ENCODE results near the gene CFL1. TPM values are rescaled to one million over a fixed set of nuclear protein-coding genes. Genes with fewer than 3 reads are reported as not detected.

Gene CFL1
- total and polyA plus RNA-seq, 5 donors from 2014 or later = 737 to 3,209 (median 2,553) TPM

GRCh38 chr11:65822776-65823528, 35.0 kb downstream of the CFL1 start:
- H3K36me3 ChIP-seq (ENCODE audit: control insufficient read depth, insufficient read depth, low read length) = no peaks in the 10 kb centered on the region
- DNase-seq = no peak
- ATAC-seq (ENCODE audit: low read depth in 2 of 2) = no peak
- H3K4me3 ChIP-seq (ENCODE audit: low read depth, low read length) = no peak overlapping the region
- H3K27me3 Mint-ChIP-seq = peaks cover 17% of the 10 kb centered on the region
- no peaks in the 10 kb centered on the region for H3K27me3 ChIP-seq (ENCODE audit: control insufficient read depth, insufficient read depth, low read length)
- H3K27ac ChIP-seq (ENCODE audit: insufficient read depth, low read length, poor library complexity, severe bottlenecking) = no peak overlapping the region
- H3K9me3 Mint-ChIP-seq = no peaks in the 10 kb centered on the region
- no peaks in the 10 kb centered on the region for H3K36me3 Mint-ChIP-seq
- no peak overlapping the region for H3K4me3 Mint-ChIP-seq
- H3K27ac Mint-ChIP-seq = no peak overlapping the region
- peaks cover 0 to 3% (median 0%) of the 10 kb centered on the region in 4 donors for H3K4me1 Mint-ChIP-seq
- no peaks in the 10 kb centered on the region for H3K4me1 ChIP-seq (ENCODE audit: control insufficient read depth, insufficient read depth, low read length, poor library complexity, severe bottlenecking)
- no peaks in the 10 kb centered on the region for H3K9me3 ChIP-seq (ENCODE audit: control insufficient read depth in 2 of 2, low read length in 2 of 2)

DNA sequence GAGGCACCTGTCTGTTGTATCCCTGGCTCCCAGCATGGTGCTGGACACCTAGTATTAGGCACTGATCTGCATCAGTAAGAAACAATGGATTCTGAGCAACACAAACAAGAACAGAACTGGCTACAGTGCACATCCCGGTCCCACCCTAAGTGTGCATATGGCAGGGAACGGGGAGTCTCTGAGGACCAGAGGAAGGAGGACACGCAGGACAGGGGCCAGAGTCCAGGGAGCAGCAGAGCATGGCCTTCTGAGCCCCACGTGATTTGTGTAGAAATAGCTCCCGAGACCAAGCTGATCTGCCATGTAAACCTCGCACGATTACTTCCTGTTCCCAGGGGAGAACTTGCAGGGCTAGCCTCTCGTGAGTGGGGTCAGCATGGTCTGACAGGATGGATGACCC, 36.9 kb downstream of the CFL1 start:
- Histone ChIP-seq H3K4me3 (ENCODE audit: low read depth, low read length) (no peak overlapping the region), H3K27me3 (ENCODE audit: control insufficient read depth, insufficient read depth, low read length) (no peaks in the 10 kb centered on the region), H3K27ac (ENCODE audit: insufficient read depth, low read length, poor library complexity, severe bottlenecking) (no peak overlapping the region), H3K4me1 (ENCODE audit: control insufficient read depth, insufficient read depth, low read length, poor library complexity, severe bottlenecking) (peaks cover 11% of the 10 kb centered on the region), H3K9me3 (ENCODE audit: control insufficient read depth in 2 of 2, low read length in 2 of 2) (no peaks in the 10 kb centered on the region), H3K36me3 (ENCODE audit: control insufficient read depth, insufficient read depth, low read length) (no peaks in the 10 kb centered on the region)
- Mint-ChIP-seq H3K9me3 (no peaks in the 10 kb centered on the region), H3K36me3 (no peaks in the 10 kb centered on the region), H3K27me3 (peaks cover 10% of the 10 kb centered on the region), H3K4me3 (no peak overlapping the region), H3K4me1 (peaks cover 0 to 18% (median 4%) of the 10 kb centered on the region in 4 donors), H3K27ac (no peak overlapping the region)
- DNase-seq (no peak), ATAC-seq (ENCODE audit: low read depth in 2 of 2) (no peak)

- H3K9me3 Mint-ChIP-seq = no peaks in the 10 kb centered on the region
- H3K27ac ChIP-seq (ENCODE audit: insufficient read depth, low read length, poor library complexity, severe bottlenecking) = peak overlapping the region; percentile 67
- peaks cover 15% of the 10 kb centered on the region for H3K27me3 Mint-ChIP-seq
- DNase-seq (peak; percentile 86 to 89 (median 87)), ATAC-seq (ENCODE audit: low read depth in 2 of 2) (peak; percentile 91 to 93)
- H3K4me1 ChIP-seq (ENCODE audit: control insufficient read depth, insufficient read depth, low read length, poor library complexity, severe bottlenecking) = peaks cover 11% of the 10 kb centered on the region
- no peaks in the 10 kb centered on the region for H3K36me3 Mint-ChIP-seq
- no peaks in the 10 kb centered on the region for H3K9me3 ChIP-seq (ENCODE audit: control insufficient read depth in 2 of 2, low read length in 2 of 2)
- no peaks in the 10 kb centered on the region for H3K36me3 ChIP-seq (ENCODE audit: control insufficient read depth, insufficient read depth, low read length)
- peaks cover 0 to 22% (median 4%) of the 10 kb centered on the region in 4 donors for H3K4me1 Mint-ChIP-seq
- H3K27ac Mint-ChIP-seq = peak overlapping the region in 2 of 3 donors; percentile 52 to 73
- peak overlapping the region; percentile 80 to 94 (median 82) for H3K4me3 Mint-ChIP-seq
- H3K4me3 ChIP-seq (ENCODE audit: low read depth, low read length) = peak overlapping the region; percentile 79
- H3K27me3 ChIP-seq (ENCODE audit: control insufficient read depth, insufficient read depth, low read length) = no peaks in the 10 kb centered on the region
Observed at GRCh38 chr11:65817835-65818680, 39.9 kb downstream of the CFL1 start.

- Histone ChIP-seq H3K27ac (ENCODE audit: insufficient read depth, low read length, poor library complexity, severe bottlenecking) (peak overlapping the region; percentile 67), H3K36me3 (ENCODE audit: control insufficient read depth, insufficient read depth, low read length) (no peaks in the 10 kb centered on the region), H3K4me1 (ENCODE audit: control insufficient read depth, insufficient read depth, low read length, poor library complexity, severe bottlenecking) (peaks cover 11% of the 10 kb centered on the region), H3K4me3 (ENCODE audit: low read depth, low read length) (peak overlapping the region; percentile 79), H3K27me3 (ENCODE audit: control insufficient read depth, insufficient read depth, low read length) (no peaks in the 10 kb centered on the region), H3K9me3 (ENCODE audit: control insufficient read depth in 2 of 2, low read length in 2 of 2) (no peaks in the 10 kb centered on the region)
- ATAC-seq (ENCODE audit: low read depth in 2 of 2) (no peak), DNase-seq (no peak)
- Mint-ChIP-seq H3K9me3 (no peaks in the 10 kb centered on the region), H3K4me3 (peak overlapping the region; percentile 80 to 94 (median 82)), H3K27me3 (peaks cover 14% of the 10 kb centered on the region), H3K27ac (peak overlapping the region; percentile 52 to 73 (median 52)), H3K4me1 (peaks cover 0 to 22% (median 4%) of the 10 kb centered on the region in 4 donors), H3K36me3 (no peaks in the 10 kb centered on the region)
Observed at GRCh38 chr11:65817312-65817834, 40.6 kb downstream of the CFL1 start.

DNA sequence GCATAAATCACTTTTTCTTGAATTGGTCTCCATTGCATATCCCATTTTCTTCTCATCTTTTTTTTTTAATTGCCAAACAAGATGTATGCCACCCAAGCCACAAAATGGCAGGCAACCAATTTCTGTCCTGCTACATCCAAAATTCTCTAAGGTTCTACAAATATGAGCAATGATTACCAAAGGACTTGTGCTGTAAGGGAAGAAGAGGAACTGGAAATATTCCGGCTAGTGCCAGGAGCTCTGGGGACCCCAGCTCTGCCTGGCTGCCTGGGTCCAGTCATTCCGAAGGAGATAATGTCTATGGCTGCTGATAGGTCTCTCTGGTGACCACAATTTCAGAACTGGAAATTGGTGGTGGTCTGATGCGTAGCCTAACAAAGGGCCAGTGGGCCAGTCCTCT, 41.3 kb downstream of the CFL1 start:
- ATAC-seq (ENCODE audit: low read depth in 2 of 2) (no peak), DNase-seq (no peak)
- Histone ChIP-seq H3K4me1 (ENCODE audit: control insufficient read depth, insufficient read depth, low read length, poor library complexity, severe bottlenecking) (peaks cover 11% of the 10 kb centered on the region), H3K9me3 (ENCODE audit: control insufficient read depth in 2 of 2, low read length in 2 of 2) (no peaks in the 10 kb centered on the region), H3K27me3 (ENCODE audit: control insufficient read depth, insufficient read depth, low read length) (no peaks in the 10 kb centered on the region), H3K36me3 (ENCODE audit: control insufficient read depth, insufficient read depth, low read length) (no peaks in the 10 kb centered on the region), H3K4me3 (ENCODE audit: low read depth, low read length) (no peak overlapping the region), H3K27ac (ENCODE audit: insufficient read depth, low read length, poor library complexity, severe bottlenecking) (no peak overlapping the region)
- no peak overlapping the region for H3K27ac Mint-ChIP-seq
- peak overlapping the region in 2 of 4 donors; percentile 80 to 81 for H3K4me3 Mint-ChIP-seq
- no peaks in the 10 kb centered on the region for H3K36me3 Mint-ChIP-seq
- H3K9me3 Mint-ChIP-seq = no peaks in the 10 kb centered on the region
- peaks cover 14% of the 10 kb centered on the region for H3K27me3 Mint-ChIP-seq
- H3K4me1 Mint-ChIP-seq = peaks cover 0 to 22% (median 4%) of the 10 kb centered on the region in 4 donors

DNA sequence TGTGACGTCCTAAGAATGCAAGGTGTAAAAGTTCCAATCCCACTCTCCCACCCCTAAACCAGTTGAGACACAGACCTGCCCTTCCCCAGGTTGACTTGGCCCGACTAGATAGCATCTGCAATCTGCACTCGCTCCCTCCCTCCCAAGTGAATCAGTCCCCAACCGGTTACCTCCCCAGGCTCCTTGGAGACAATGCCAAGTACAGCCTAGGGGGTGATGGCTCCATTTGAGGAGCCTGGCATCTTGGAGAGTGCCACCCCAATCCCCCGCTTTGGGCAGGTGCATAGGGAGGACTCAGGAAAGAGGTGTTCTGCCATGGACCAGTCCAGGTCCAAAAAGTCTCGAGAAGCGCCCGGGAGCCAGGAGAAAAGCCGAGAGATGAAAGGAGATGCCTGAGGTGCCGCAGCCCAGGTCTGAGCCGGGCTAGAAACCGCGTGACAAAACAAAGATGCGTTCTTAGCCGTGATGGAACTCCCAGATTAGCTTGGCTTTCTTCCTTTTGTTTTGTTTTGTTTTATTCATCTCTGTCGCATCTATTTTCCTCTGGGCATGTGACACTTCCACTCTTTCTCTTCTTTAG, 42.9 kb downstream of the CFL1 start:
- no peak overlapping the region for H3K27ac ChIP-seq (ENCODE audit: insufficient read depth, low read length, poor library complexity, severe bottlenecking)
- Mint-ChIP-seq H3K27me3 (peaks cover 13% of the 10 kb centered on the region), H3K36me3 (no peaks in the 10 kb centered on the region), H3K4me3 (no peak overlapping the region), H3K27ac (no peak overlapping the region), H3K9me3 (no peaks in the 10 kb centered on the region), H3K4me1 (peaks cover 0 to 27% (median 4%) of the 10 kb centered on the region in 4 donors)
- ATAC-seq (ENCODE audit: low read depth in 2 of 2) (no peak), DNase-seq (no peak)
- no peaks in the 10 kb centered on the region for H3K36me3 ChIP-seq (ENCODE audit: control insufficient read depth, insufficient read depth, low read length)
- no peak overlapping the region for H3K4me3 ChIP-seq (ENCODE audit: low read depth, low read length)
- H3K9me3 ChIP-seq (ENCODE audit: control insufficient read depth in 2 of 2, low read length in 2 of 2) = no peaks in the 10 kb centered on the region
- no peaks in the 10 kb centered on the region for H3K27me3 ChIP-seq (ENCODE audit: control insufficient read depth, insufficient read depth, low read length)
- H3K4me1 ChIP-seq (ENCODE audit: control insufficient read depth, insufficient read depth, low read length, poor library complexity, severe bottlenecking) = peaks cover 11% of the 10 kb centered on the region

DNA sequence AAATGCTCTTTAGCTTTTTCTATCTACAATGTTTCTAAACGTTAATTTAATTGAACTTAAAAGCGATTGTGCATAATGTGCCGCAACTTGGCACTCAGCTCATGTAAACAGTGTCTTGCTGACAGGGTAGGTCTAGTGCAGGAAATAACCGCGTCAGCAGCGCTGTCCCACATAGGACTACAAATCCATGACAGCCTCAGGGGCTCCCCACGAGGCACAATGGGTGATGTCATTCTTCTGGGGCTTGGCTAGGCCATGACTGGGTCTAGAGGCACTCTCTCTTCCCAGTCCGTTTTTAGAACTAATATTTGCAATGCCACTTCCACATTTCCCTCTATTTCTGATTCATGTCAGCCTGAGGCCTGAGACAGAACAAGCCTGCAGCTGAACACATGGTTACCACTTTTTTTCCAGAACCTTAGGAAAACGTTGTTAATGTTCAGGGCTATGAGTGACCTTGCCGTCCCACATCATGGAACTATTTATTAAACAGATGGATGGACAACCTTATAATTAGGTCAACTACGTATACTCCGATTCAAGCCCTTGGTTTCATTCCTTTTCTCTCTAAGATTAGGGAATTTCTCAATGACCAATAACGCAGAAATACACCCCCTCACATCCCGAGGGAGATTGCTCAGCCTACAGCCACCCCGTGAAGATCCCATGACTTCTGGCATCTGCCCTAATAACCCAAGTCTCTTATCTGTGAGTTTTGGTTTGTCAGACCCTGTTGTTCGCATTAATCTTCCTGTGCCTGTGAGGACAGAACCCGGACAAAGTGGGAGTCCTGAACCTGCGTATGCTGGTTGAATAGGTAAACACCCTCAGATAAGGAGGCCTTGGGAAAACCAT, 43.6 kb downstream of the CFL1 start:
- ATAC-seq (ENCODE audit: low read depth in 2 of 2) (no peak), DNase-seq (no peak)
- Mint-ChIP-seq H3K4me3 (no peak overlapping the region), H3K27ac (no peak overlapping the region), H3K4me1 (peaks cover 0 to 27% (median 4%) of the 10 kb centered on the region in 4 donors), H3K27me3 (peaks cover 17% of the 10 kb centered on the region), H3K9me3 (no peaks in the 10 kb centered on the region), H3K36me3 (no peaks in the 10 kb centered on the region)
- Histone ChIP-seq H3K4me1 (ENCODE audit: control insufficient read depth, insufficient read depth, low read length, poor library complexity, severe bottlenecking) (peaks cover 11% of the 10 kb centered on the region), H3K36me3 (ENCODE audit: control insufficient read depth, insufficient read depth, low read length) (no peaks in the 10 kb centered on the region), H3K9me3 (ENCODE audit: control insufficient read depth in 2 of 2, low read length in 2 of 2) (no peaks in the 10 kb centered on the region), H3K4me3 (ENCODE audit: low read depth, low read length) (no peak overlapping the region), H3K27me3 (ENCODE audit: control insufficient read depth, insufficient read depth, low read length) (no peaks in the 10 kb centered on the region), H3K27ac (ENCODE audit: insufficient read depth, low read length, poor library complexity, severe bottlenecking) (no peak overlapping the region)
